Loucy (cell line): ENCODE results near the gene PADI4.

Experiments
- H2AFZ ChIP-seq: fragments of 200-600 bp; sonication (generic); 2 replicates; pipeline ENCODE4 v1.6.0; 2016; ENCODE audit warnings: antibody characterized with exemption, mild to moderate bottlenecking, low read length, moderate library complexity
- H3F3A ChIP-seq: fragments of 200-600 bp; 2 replicates; pipeline ENCODE4 v1.6.0; 2016; ENCODE audit warnings: antibody characterized with exemption, low read depth, mild to moderate bottlenecking
- H3K27me3 ChIP-seq: fragments of 200-600 bp; sonication (generic); 2 replicates; pipeline ENCODE4 v1.6.1; 2014; ENCODE audit warnings: low read length, mild to moderate bottlenecking; ENCODE audit not compliant: insufficient read depth, poor library complexity, severe bottlenecking
- H3K36me3 ChIP-seq: fragments of 200-600 bp; sonication (generic); 2 replicates; pipeline ENCODE4 v1.6.1; 2016; ENCODE audit warnings: low read length; ENCODE audit not compliant: insufficient read depth
- H3K4me1 ChIP-seq: fragments of 200-600 bp; sonication (generic); 2 replicates; pipeline ENCODE4 v1.5.1; 2014; ENCODE audit warnings: low read length, mild to moderate bottlenecking; ENCODE audit not compliant: insufficient read depth, poor library complexity, severe bottlenecking
- H3K4me2 ChIP-seq: fragments of 200-600 bp; sonication (generic); 2 replicates; pipeline ENCODE4 v1.6.0; 2014; ENCODE audit warnings: antibody characterized with exemption, low read length, low read depth, mild to moderate bottlenecking; ENCODE audit not compliant: poor library complexity, severe bottlenecking
- H3K4me3 ChIP-seq: fragments of 200-600 bp; sonication (generic); 2 replicates; pipeline ENCODE4 v1.5.1; 2014; ENCODE audit warnings: low read length, mild to moderate bottlenecking, mixed read lengths; ENCODE audit not compliant: poor library complexity, severe bottlenecking
- H3K79me2 ChIP-seq: fragments of 200-600 bp; sonication (generic); 2 replicates; pipeline ENCODE4 v1.6.1; 2014; ENCODE audit warnings: low read length; ENCODE audit not compliant: insufficient read depth
- H3K9ac ChIP-seq: fragments of 200-600 bp; sonication (generic); 2 replicates; pipeline ENCODE4 v1.6.0; 2014; ENCODE audit warnings: mild to moderate bottlenecking, low read depth, low read length, moderate library complexity; ENCODE audit not compliant: poor library complexity, severe bottlenecking
- H3K9me2 ChIP-seq: fragments of 200-600 bp; sonication (generic); replicated peaks from 2 replicates; pipeline ENCODE4 v1.6.1; 2016; ENCODE audit warnings: low read depth, low read length, mixed read lengths
- H3K9me3 ChIP-seq: fragments of 200-600 bp; sonication (generic); 2 replicates; pipeline ENCODE4 v1.6.1; 2014; ENCODE audit warnings: mild to moderate bottlenecking, antibody characterized with exemption, low read length, low read depth; ENCODE audit not compliant: insufficient read depth
- H4K20me1 ChIP-seq: fragments of 200-600 bp; sonication (generic); 2 replicates; pipeline ENCODE4 v1.6.0; 2014; ENCODE audit warnings: antibody characterized with exemption, low read length, mild to moderate bottlenecking; ENCODE audit not compliant: insufficient read depth, poor library complexity, severe bottlenecking
- EZH2phosphoT487 ChIP-seq: fragments of 200-600 bp; IDR thresholded peaks from 2 replicates; pipeline ENCODE4 v1.6.1; 2018; ENCODE audit warnings: antibody characterized with exemption, mild to moderate bottlenecking, moderate library complexity, borderline replicate concordance
- TF ChIP-seq, protein P1 (sequence below): fragments of 200-600 bp; sonication (generic); conservative IDR thresholded peaks from 2 replicates; pipeline ENCODE4 v1.5.1; 2014; ENCODE audit warnings: mild to moderate bottlenecking, antibody characterized with exemption, low read length

PADI4 gene

DNA sequence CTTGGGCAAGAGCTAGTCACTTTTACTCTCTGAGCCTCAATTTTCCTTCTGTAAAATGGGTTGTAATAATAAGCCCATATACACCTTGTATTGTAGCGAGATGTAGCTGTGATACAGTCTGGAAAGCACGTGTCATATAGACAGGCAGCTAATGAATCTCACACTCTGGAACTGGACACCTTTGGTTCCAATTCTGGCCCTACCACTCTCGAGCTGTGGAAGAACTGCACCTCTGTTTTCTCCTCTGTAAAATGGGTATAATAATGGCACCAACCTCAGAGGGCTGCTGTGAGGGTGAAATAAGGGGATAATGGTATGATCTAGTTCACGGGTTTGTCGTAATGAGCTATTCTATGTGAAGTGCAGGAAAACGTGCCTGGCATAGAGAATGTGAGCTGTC lies 668 bp upstream of the PADI4 start:
- Histone ChIP-seq H3K4me1 (peaks cover 5% of the 10 kb centered on the region), H3K4me2 (no peak overlapping the region), H3K9me2 (no peaks in the 10 kb centered on the region), H2AFZ (no peak overlapping the region), H3K27me3 (no peaks in the 10 kb centered on the region), H3K36me3 (no peaks in the 10 kb centered on the region), H3F3A (no peaks in the 10 kb centered on the region), H3K79me2 (no peaks in the 10 kb centered on the region), H3K9ac (no peak overlapping the region), H3K4me3 (no peak overlapping the region), H3K9me3 (0 out of 2 replicates have a peak, but pooled peaks cover 4% of the 10 kb centered on the region), H4K20me1 (no peaks in the 10 kb centered on the region)
- no peak for TF ChIP-seq EZH2phosphoT487

DNA sequence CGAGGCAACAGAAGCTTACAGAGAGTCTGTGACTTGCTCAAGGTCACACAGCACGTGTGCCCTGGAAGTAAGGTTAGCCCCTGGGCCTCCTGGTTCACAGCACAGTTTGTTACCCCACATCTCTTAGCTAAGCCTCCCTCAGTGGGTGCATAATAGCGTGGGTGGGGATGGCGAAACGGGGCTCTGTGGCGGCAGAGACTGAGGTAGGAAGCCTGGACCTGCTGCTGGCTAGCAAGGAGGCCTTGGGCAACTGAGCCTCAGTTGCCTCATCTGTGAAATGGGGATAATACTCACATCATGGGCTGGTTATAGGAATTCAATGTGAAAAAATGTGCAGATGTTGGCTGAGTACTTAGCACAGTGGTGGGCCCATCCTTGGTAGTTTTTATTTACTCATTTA lies 596 bp downstream of the PADI4 start:
- no peak overlapping the region for H2AFZ ChIP-seq
- no peaks in the 10 kb centered on the region for H3K27me3 ChIP-seq
- H3F3A ChIP-seq: no peaks in the 10 kb centered on the region
- no peaks in the 10 kb centered on the region for H4K20me1 ChIP-seq
- H3K36me3 ChIP-seq: no peaks in the 10 kb centered on the region
- no peak for TF ChIP-seq EZH2phosphoT487
- TF ChIP-seq, protein P1, sequence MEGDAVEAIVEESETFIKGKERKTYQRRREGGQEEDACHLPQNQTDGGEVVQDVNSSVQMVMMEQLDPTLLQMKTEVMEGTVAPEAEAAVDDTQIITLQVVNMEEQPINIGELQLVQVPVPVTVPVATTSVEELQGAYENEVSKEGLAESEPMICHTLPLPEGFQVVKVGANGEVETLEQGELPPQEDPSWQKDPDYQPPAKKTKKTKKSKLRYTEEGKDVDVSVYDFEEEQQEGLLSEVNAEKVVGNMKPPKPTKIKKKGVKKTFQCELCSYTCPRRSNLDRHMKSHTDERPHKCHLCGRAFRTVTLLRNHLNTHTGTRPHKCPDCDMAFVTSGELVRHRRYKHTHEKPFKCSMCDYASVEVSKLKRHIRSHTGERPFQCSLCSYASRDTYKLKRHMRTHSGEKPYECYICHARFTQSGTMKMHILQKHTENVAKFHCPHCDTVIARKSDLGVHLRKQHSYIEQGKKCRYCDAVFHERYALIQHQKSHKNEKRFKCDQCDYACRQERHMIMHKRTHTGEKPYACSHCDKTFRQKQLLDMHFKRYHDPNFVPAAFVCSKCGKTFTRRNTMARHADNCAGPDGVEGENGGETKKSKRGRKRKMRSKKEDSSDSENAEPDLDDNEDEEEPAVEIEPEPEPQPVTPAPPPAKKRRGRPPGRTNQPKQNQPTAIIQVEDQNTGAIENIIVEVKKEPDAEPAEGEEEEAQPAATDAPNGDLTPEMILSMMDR: no peak
- H3K4me2 ChIP-seq: no peak overlapping the region
- peaks cover 5% of the 10 kb centered on the region for H3K4me1 ChIP-seq
- no peaks in the 10 kb centered on the region for H3K9me2 ChIP-seq
- no peaks in the 10 kb centered on the region for H3K79me2 ChIP-seq
- no peaks in the 10 kb centered on the region for H3K9me3 ChIP-seq
- no peak overlapping the region for H3K4me3 ChIP-seq
- H3K9ac ChIP-seq: no peak overlapping the region

GRCh38 chr1:17309426-17310067 lies 1.6 kb downstream of the PADI4 start:
- H3K79me2 ChIP-seq: no peaks in the 10 kb centered on the region
- H3K4me3 ChIP-seq: no peak overlapping the region
- H2AFZ ChIP-seq: no peak overlapping the region
- H3K36me3 ChIP-seq: no peaks in the 10 kb centered on the region
- H3F3A ChIP-seq: no peaks in the 10 kb centered on the region
- no peaks in the 10 kb centered on the region for H3K9me3 ChIP-seq
- H3K9ac ChIP-seq: no peak overlapping the region
- no peaks in the 10 kb centered on the region for H3K27me3 ChIP-seq
- TF ChIP-seq EZH2phosphoT487: no peak
- TF ChIP-seq, protein P1: no peak
- H3K4me1 ChIP-seq: peaks cover 2% of the 10 kb centered on the region
- H4K20me1 ChIP-seq: no peaks in the 10 kb centered on the region
- H3K9me2 ChIP-seq: no peaks in the 10 kb centered on the region
- H3K4me2 ChIP-seq: no peak overlapping the region

DNA sequence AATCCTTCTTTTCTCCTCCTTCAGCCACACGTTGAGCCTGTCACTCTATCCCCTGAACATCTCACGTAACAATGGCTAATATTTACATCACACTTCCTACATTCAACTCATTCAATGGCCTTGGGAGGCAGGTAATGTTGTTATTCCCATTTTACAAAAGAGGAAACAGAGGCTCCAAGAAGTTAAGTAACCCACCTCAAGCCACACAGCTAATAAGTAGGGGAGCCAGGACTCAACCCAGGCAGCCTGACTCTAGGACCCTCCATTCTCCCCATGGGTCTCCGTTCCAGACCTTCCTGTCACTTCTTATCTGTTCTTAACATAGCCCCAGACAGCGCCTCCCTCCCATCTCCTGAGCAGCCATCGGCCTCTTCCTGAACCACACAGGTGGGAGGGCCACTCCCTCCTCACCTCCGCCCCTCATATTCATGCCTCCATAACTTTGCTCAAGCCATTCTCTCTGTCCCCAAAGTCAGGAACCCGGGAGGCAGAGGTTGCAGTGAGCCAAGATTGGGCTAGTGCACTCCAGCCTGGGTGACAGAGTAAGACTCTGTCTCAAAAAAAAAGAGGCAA lies 2.2 kb downstream of the PADI4 start:
- no peak overlapping the region for H3K9ac ChIP-seq
- TF ChIP-seq, protein P1: no peak
- TF ChIP-seq EZH2phosphoT487: no peak
- H3K4me1 ChIP-seq: no peaks in the 10 kb centered on the region
- no peaks in the 10 kb centered on the region for H3K79me2 ChIP-seq
- no peak overlapping the region for H2AFZ ChIP-seq
- H3K4me2 ChIP-seq: no peak overlapping the region
- H3K36me3 ChIP-seq: no peaks in the 10 kb centered on the region
- no peaks in the 10 kb centered on the region for H3K9me3 ChIP-seq
- H3K4me3 ChIP-seq: no peak overlapping the region
- H3F3A ChIP-seq: no peaks in the 10 kb centered on the region
- no peaks in the 10 kb centered on the region for H3K27me3 ChIP-seq
- no peaks in the 10 kb centered on the region for H3K9me2 ChIP-seq
- no peaks in the 10 kb centered on the region for H4K20me1 ChIP-seq
